AG09309 (cell line): ENCODE measurements around the gene RPS6KA4.
"Not testable (repeated sequence)": the region's sequence is repeated elsewhere in the genome, so short reads cannot be mapped to it uniquely, and the experiment has no call there.

Experiments
- DNase-seq: peaks from one replicate; pipeline ENCODE4 v3.0.0-alpha.2; 2010; ENCODE audit warnings: low read depth
- H3K4me3 ChIP-seq: 2 replicates; pipeline ENCODE4 v1.5.1; 2011; ENCODE audit warnings: mild to moderate bottlenecking, low read depth, low read length, moderate library complexity; ENCODE audit not compliant: control insufficient read depth
- CTCF ChIP-seq: IDR thresholded peaks from 2 replicates; pipeline ENCODE4 v1.5.1; 2011; ENCODE audit warnings: mild to moderate bottlenecking, low read depth, low read length, inconsistent platforms; ENCODE audit not compliant: insufficient read depth, control insufficient read depth; ENCODE audit errors: missing control alignments

RPS6KA4 gene

GRCh38 chr11:64358907-64359711, at the start of gene RPS6KA4:
Gene RPS6KA4 (plus strand): TSS chr11:64359162. CDS start chr11:64359236, 74 bp downstream.
- no peak for TF ChIP-seq CTCF
- peak within 1 kb of the TSS; percentile 98 for H3K4me3 ChIP-seq
- DNase-seq, result no peak

GRCh38 chr11:64312947-64313346, 46.0 kb upstream of the RPS6KA4 start:
- no peak overlapping the region for H3K4me3 ChIP-seq
- TF ChIP-seq CTCF, result no peak
- no peak for DNase-seq

GRCh38 chr11:64313491-64314145, 45.3 kb upstream of the RPS6KA4 start:
- H3K4me3 ChIP-seq, result peak overlapping the region; percentile 36
- DNase-seq, result no peak
- peak; percentile 24 for TF ChIP-seq CTCF

- peak overlapping the region; percentile 36 for H3K4me3 ChIP-seq
- DNase-seq, result no peak
- peak; percentile 31 for TF ChIP-seq CTCF
These were observed 44.7 kb upstream of the RPS6KA4 start for GRCh38 chr11:64314146-64314804.

GRCh38 chr11:64314805-64315561, 44.0 kb upstream of the RPS6KA4 start:
- TF ChIP-seq CTCF, result no peak
- DNase-seq, result no peak
- H3K4me3 ChIP-seq, result no peak overlapping the region

- not testable (repeated sequence) for DNase-seq, H3K4me3 ChIP-seq
These were observed 43.1 kb upstream of the RPS6KA4 start for GRCh38 chr11:64315667-64316526.
